ENCODE results near the gene PSG1. TPM values are rescaled to one million over a fixed set of nuclear protein-coding genes. Genes with fewer than 3 reads are reported as not detected.
A peak's percentile ranks its signal among the peaks of the same experiment; 100 is the strongest.
"Not testable (repeated sequence)": the region's sequence is repeated elsewhere in the genome, so short reads cannot be mapped to it uniquely, and the experiment has no call there.

PSG1 gene
- total RNA-seq (2014; rRNA removed; shearing (Covaris generic); ENCODE audit: low replicate concordance), result not detected in 2 replicates

GRCh38 chr19:42879613-42880012 is at the start of gene PSG1:
Gene PSG1 (minus strand): TSS chr19:42879713. CDS start chr19:42879581, 132 bp downstream.
- DNase-seq (ENCODE audit: low read depth), result no peak
- in situ Hi-C loops (cut with HindIII; ENCODE audit: low pct_unique_long_range_greater_than_20kb, low sequenced_read_pairs), result no loop called here

GRCh38 chr19:42928896-42929295 is 49.4 kb upstream of the PSG1 start:
- DNase-seq (ENCODE audit: low read depth), result no peak
- in situ Hi-C loops (cut with HindIII; ENCODE audit: low pct_unique_long_range_greater_than_20kb, low sequenced_read_pairs), result no loop called here

- in situ Hi-C loops (cut with HindIII; ENCODE audit: low pct_unique_long_range_greater_than_20kb, low sequenced_read_pairs), result no loop called here
These were observed 47.3 kb upstream of the PSG1 start for GRCh38 chr19:42926781-42927180.

GRCh38 chr19:42923106-42923505 is 43.6 kb upstream of the PSG1 start:
- DNase-seq (ENCODE audit: low read depth), result peak; percentile 24
- in situ Hi-C loops (cut with HindIII; ENCODE audit: low pct_unique_long_range_greater_than_20kb, low sequenced_read_pairs), result not testable (repeated sequence)

More at GRCh38 chr19:42926781-42927180, 47.3 kb upstream of the PSG1 start:
- DNase-seq (ENCODE audit: low read depth), result no peak

GRCh38 chr19:42920971-42921370 is 41.5 kb upstream of the PSG1 start:
- DNase-seq (ENCODE audit: low read depth); in situ Hi-C loops (cut with HindIII; ENCODE audit: low pct_unique_long_range_greater_than_20kb, low sequenced_read_pairs): not testable (repeated sequence)

GRCh38 chr19:42919757-42920079 is 40.2 kb upstream of the PSG1 start:
- DNase-seq (ENCODE audit: low read depth), result no peak
- in situ Hi-C loops (cut with HindIII; ENCODE audit: low pct_unique_long_range_greater_than_20kb, low sequenced_read_pairs), result no loop called here

- DNase-seq (ENCODE audit: low read depth); in situ Hi-C loops (cut with HindIII; ENCODE audit: low pct_unique_long_range_greater_than_20kb, low sequenced_read_pairs): not testable (repeated sequence)
These were observed 39.7 kb upstream of the PSG1 start for GRCh38 chr19:42919070-42919756.

GRCh38 chr19:42918377-42919069 is 39.0 kb upstream of the PSG1 start:
- in situ Hi-C loops (cut with HindIII; ENCODE audit: low pct_unique_long_range_greater_than_20kb, low sequenced_read_pairs); DNase-seq (ENCODE audit: low read depth): not testable (repeated sequence)

- DNase-seq (ENCODE audit: low read depth); in situ Hi-C loops (cut with HindIII; ENCODE audit: low pct_unique_long_range_greater_than_20kb, low sequenced_read_pairs): not testable (repeated sequence)
These were observed 38.1 kb upstream of the PSG1 start, which contains the start of gene PSG6 for GRCh38 chr19:42917634-42918033. Gene PSG6 (minus strand): TSS chr19:42917894. CDS start chr19:42917792, 102 bp downstream.

- DNase-seq (ENCODE audit: low read depth); in situ Hi-C loops (cut with HindIII; ENCODE audit: low pct_unique_long_range_greater_than_20kb, low sequenced_read_pairs): not testable (repeated sequence)
These were observed 37.4 kb upstream of the PSG1 start for GRCh38 chr19:42916931-42917330.

GRCh38 chr19:42913516-42913915 is 34.0 kb upstream of the PSG1 start:
- DNase-seq (ENCODE audit: low read depth), result not testable (repeated sequence)

GRCh38 chr19:42912941-42913340 is 33.4 kb upstream of the PSG1 start:
- in situ Hi-C loops (cut with HindIII; ENCODE audit: low pct_unique_long_range_greater_than_20kb, low sequenced_read_pairs); DNase-seq (ENCODE audit: low read depth): not testable (repeated sequence)

More at GRCh38 chr19:42913516-42913915, 34.0 kb upstream of the PSG1 start:
- in situ Hi-C loops (cut with HindIII; ENCODE audit: low pct_unique_long_range_greater_than_20kb, low sequenced_read_pairs), result not testable (repeated sequence)

GRCh38 chr19:42911731-42912130 is 32.2 kb upstream of the PSG1 start:
- DNase-seq (ENCODE audit: low read depth); in situ Hi-C loops (cut with HindIII; ENCODE audit: low pct_unique_long_range_greater_than_20kb, low sequenced_read_pairs): not testable (repeated sequence)

- DNase-seq (ENCODE audit: low read depth); in situ Hi-C loops (cut with HindIII; ENCODE audit: low pct_unique_long_range_greater_than_20kb, low sequenced_read_pairs): not testable (repeated sequence)
These were observed 26.6 kb upstream of the PSG1 start for GRCh38 chr19:42906162-42906561.

GRCh38 chr19:42900561-42900960 is 21.0 kb upstream of the PSG1 start:
- DNase-seq (ENCODE audit: low read depth); in situ Hi-C loops (cut with HindIII; ENCODE audit: low pct_unique_long_range_greater_than_20kb, low sequenced_read_pairs): not testable (repeated sequence)

GRCh38 chr19:42899674-42900073 is 20.2 kb upstream of the PSG1 start:
- DNase-seq (ENCODE audit: low read depth), result not testable (repeated sequence)

GRCh38 chr19:42899110-42899509 is 19.6 kb upstream of the PSG1 start:
- in situ Hi-C loops (cut with HindIII; ENCODE audit: low pct_unique_long_range_greater_than_20kb, low sequenced_read_pairs); DNase-seq (ENCODE audit: low read depth): not testable (repeated sequence)

More at GRCh38 chr19:42899674-42900073, 20.2 kb upstream of the PSG1 start:
- in situ Hi-C loops (cut with HindIII; ENCODE audit: low pct_unique_long_range_greater_than_20kb, low sequenced_read_pairs), result not testable (repeated sequence)

GRCh38 chr19:42898656-42899055 is 19.1 kb upstream of the PSG1 start:
- not testable (repeated sequence) for DNase-seq (ENCODE audit: low read depth)

GRCh38 chr19:42897729-42898128 is 18.2 kb upstream of the PSG1 start:
- in situ Hi-C loops (cut with HindIII; ENCODE audit: low pct_unique_long_range_greater_than_20kb, low sequenced_read_pairs); DNase-seq (ENCODE audit: low read depth): not testable (repeated sequence)

More at GRCh38 chr19:42898656-42899055, 19.1 kb upstream of the PSG1 start:
- in situ Hi-C loops (cut with HindIII; ENCODE audit: low pct_unique_long_range_greater_than_20kb, low sequenced_read_pairs), result not testable (repeated sequence)

All from Caki2 (cell line).